ENCODE measurements around the gene LYVE1.

- TF ChIP-seq CTCF (IDR thresholded peaks at IDR 0.05) (no peak), POLR2AphosphoS5 (IDR thresholded peaks at IDR 0.05) (no peak), EP300 (IDR thresholded peaks at IDR 0.05) (no peak), POLR2A (IDR thresholded peaks at IDR 0.05) (no peak)
These were observed 29.5 kb downstream of the LYVE1 start for GRCh38 chr11:10538924-10539323.
